MM.1S (cell line): ENCODE results near the gene TNFRSF4.

Source experiments
- EZH2 ChIP-seq: fragments of 300-600 bp; sonication (generic); optimal IDR thresholded peaks from 2 replicates; pipeline ENCODE3; 2017; ENCODE audit warnings: low read depth, mild to moderate bottlenecking, antibody characterized with exemption, low read length, mixed read lengths
- EZH2phosphoT487 ChIP-seq: fragments of 300-600 bp; sonication (generic); IDR thresholded peaks from 2 replicates; pipeline ENCODE4 v1.6.1; 2018; ENCODE audit warnings: antibody characterized with exemption, low read length
- TF ChIP-seq, protein P1 (sequence below): fragments of 300-600 bp; sonication (generic); IDR thresholded peaks from 2 replicates; pipeline ENCODE4 v1.5.1; 2016; ENCODE audit warnings: antibody characterized with exemption, low read length, mixed read lengths

- TF ChIP-seq, protein P1, sequence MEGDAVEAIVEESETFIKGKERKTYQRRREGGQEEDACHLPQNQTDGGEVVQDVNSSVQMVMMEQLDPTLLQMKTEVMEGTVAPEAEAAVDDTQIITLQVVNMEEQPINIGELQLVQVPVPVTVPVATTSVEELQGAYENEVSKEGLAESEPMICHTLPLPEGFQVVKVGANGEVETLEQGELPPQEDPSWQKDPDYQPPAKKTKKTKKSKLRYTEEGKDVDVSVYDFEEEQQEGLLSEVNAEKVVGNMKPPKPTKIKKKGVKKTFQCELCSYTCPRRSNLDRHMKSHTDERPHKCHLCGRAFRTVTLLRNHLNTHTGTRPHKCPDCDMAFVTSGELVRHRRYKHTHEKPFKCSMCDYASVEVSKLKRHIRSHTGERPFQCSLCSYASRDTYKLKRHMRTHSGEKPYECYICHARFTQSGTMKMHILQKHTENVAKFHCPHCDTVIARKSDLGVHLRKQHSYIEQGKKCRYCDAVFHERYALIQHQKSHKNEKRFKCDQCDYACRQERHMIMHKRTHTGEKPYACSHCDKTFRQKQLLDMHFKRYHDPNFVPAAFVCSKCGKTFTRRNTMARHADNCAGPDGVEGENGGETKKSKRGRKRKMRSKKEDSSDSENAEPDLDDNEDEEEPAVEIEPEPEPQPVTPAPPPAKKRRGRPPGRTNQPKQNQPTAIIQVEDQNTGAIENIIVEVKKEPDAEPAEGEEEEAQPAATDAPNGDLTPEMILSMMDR = no peak
- TF ChIP-seq EZH2phosphoT487 (no peak), EZH2 (no peak)
These were observed 34.5 kb downstream of the TNFRSF4 start for GRCh38 chr1:1179346-1179982.
